Activated T-cell treated with anti-CD3 and anti-CD28 coated beads for 1 hour (primary cell): Measurements from ENCODE around the gene ZNF474.

Experiments
- DNase-seq: peaks from one replicate; pipeline ENCODE4 v3.0.0-alpha.2; 2020; ENCODE audit warnings: low read depth

The ZNF474 gene

GRCh38 chr5:122153774-122154173 lies 24.4 kb downstream of the ZNF474 start:
- no peak for DNase-seq

- DNase-seq = no peak
These were observed 25.1 kb downstream of the ZNF474 start for GRCh38 chr5:122154491-122154890.

- DNase-seq = no peak
These were observed 25.6 kb downstream of the ZNF474 start for GRCh38 chr5:122154910-122155309.

- DNase-seq = no peak
These were observed 26.2 kb downstream of the ZNF474 start for GRCh38 chr5:122155546-122155945.

GRCh38 chr5:122156724-122157325 lies 27.5 kb downstream of the ZNF474 start:
- DNase-seq = no peak

GRCh38 chr5:122162100-122162638 lies 32.8 kb downstream of the ZNF474 start:
- DNase-seq = no peak

- DNase-seq = no peak
These were observed 34.0 kb downstream of the ZNF474 start for GRCh38 chr5:122163121-122164069.

- no peak for DNase-seq
These were observed 34.7 kb downstream of the ZNF474 start for GRCh38 chr5:122164070-122164435.

- DNase-seq = no peak
These were observed 35.6 kb downstream of the ZNF474 start for GRCh38 chr5:122164831-122165558.

- DNase-seq = no peak
These were observed 36.3 kb downstream of the ZNF474 start for GRCh38 chr5:122165559-122166078.

- no peak for DNase-seq
These were observed 40.2 kb downstream of the ZNF474 start for GRCh38 chr5:122169350-122170103.

- no peak for DNase-seq
These were observed 41.3 kb downstream of the ZNF474 start for GRCh38 chr5:122170620-122171019.

- no peak for DNase-seq
These were observed 42.9 kb downstream of the ZNF474 start for GRCh38 chr5:122172207-122172606.

GRCh38 chr5:122173474-122174415 lies 44.4 kb downstream of the ZNF474 start:
- DNase-seq = no peak

- DNase-seq = no peak
These were observed 45.7 kb downstream of the ZNF474 start for GRCh38 chr5:122175091-122175490.

GRCh38 chr5:122175852-122176251 lies 46.5 kb downstream of the ZNF474 start:
- no peak for DNase-seq

- DNase-seq = no peak
These were observed 47.8 kb downstream of the ZNF474 start for GRCh38 chr5:122177161-122177560.

- DNase-seq = no peak
These were observed 50.4 kb downstream of the ZNF474 start for GRCh38 chr5:122179701-122180100.

GRCh38 chr5:122180146-122180712 lies 50.9 kb downstream of the ZNF474 start:
- DNase-seq = no peak
